Mucosa of gallbladder (tissue), 1 donor: ENCODE data around the gene VPS4B. TPM values are rescaled to one million over a fixed set of nuclear protein-coding genes. Genes with fewer than 3 reads are reported as not detected.
"Not testable (repeated sequence)": the region's sequence is repeated elsewhere in the genome, so short reads cannot be mapped to it uniquely, and the experiment has no call there.

ENCODE experiments used
- DNase-seq: peaks from one replicate; pipeline ENCODE4 v3.0.0-alpha.2; 2020; ENCODE audit warnings: low spot score
- total RNA-seq: library from RNA; stranded (reverse); gene quantifications from one replicate; pipeline ENCODE4 v1.2.1, GENCODE V29; 2021
- donor health status: DM: no; HTN: no; CAD: no.

Gene VPS4B
- total RNA-seq = 80.5 TPM

DNA sequence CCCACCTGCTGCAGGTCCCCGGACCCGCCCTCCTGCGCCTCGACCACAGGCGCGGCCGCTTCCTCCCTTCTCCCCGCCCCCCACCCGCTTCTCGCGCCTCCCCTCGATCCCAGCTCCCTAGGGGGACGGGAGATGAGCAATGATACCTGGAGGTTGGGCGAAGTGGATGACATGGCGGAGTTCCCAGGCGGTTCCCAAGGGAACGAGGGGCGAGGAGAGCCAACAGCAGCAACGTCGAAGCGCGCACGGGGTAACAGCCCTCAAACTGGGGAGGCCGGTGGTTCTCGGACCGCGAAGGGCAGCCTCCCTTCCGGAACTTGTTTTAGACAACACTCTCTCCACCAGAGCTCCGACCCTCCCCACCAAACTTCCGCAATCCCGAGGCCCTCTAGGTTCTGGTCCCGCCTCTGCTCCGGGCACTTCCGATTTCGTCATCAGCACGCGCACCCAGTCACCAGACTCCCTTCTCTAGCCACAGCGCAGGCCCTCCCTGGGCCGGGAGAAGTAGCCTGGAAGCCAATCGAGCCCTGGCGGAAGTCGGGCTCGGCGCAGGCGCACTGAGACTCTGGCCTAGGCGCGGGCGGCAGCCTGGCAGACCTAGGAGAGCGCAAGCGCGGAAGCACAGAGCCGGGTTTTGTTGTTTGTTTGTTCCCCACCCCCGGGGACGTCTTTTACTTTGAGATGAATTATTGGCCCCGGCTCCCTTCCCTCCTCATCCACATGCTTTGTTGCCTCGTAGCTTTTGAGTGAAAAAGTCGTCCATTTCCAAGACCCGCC lies at the start of gene VPS4B:
VPS4B (minus strand) TSS at position 390 of the 777 bp plus-strand sequence; CDS start at position 173, 217 bp downstream.
- peak; percentile 99 for DNase-seq

DNA sequence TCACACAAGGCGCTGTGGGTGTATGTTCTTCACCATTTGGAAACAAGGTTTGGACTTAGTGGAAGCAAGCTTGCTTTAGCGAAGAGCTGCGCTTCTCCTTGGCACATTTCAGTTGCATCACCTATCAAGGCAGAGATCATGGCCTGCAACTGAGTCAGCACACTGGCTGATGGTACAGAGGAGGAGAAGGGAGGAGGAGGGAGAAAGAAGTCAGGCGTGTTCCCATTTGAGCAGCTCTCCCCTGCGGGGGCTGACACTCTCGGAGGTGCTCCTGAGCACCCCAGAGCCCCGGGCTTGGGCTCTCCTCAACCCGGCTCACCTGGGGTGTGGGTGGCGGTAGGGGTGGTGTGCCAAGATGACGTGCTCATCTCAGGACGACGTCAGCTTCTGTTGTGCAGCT lies 48.5 kb upstream of the VPS4B start:
- DNase-seq = no peak

DNA sequence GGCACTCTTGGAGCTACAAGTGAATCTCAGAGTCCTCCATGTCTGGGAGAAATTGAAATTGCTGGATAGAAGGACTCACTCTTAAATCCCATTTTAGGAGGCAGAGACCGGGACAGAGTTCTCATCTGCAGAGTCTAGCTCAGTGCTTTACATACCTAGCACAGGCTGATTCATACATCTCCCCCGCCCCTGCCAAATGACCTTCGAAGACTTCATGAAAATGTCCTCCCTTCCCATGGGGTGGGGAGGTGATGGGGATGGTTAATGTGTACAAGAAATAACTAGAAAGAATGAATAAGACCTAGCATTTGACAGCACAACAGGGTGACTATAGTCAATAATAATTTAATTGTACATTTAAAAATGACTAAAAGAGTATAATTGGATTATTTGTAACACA lies 46.3 kb upstream of the VPS4B start:
- no peak for DNase-seq

DNA sequence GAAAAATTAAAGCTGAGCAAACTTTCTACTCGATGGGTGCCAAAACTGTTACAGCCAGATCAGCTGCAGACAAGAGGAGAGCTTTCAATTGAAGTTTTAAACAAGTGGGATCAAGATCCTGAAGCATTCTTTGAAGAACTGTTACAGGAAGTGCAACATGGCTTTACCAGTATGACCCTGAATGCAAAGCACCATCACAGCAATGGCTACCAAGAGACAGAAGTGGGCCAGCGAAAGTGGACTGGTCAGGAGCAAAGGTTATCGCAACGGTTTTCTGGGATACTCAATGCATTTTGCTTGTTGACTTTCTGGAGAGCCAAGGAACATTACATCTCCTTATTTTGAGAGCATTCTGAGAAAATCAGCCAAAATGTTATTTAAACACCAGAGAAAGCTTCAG lies 45.4 kb upstream of the VPS4B start:
- no peak for DNase-seq

DNA sequence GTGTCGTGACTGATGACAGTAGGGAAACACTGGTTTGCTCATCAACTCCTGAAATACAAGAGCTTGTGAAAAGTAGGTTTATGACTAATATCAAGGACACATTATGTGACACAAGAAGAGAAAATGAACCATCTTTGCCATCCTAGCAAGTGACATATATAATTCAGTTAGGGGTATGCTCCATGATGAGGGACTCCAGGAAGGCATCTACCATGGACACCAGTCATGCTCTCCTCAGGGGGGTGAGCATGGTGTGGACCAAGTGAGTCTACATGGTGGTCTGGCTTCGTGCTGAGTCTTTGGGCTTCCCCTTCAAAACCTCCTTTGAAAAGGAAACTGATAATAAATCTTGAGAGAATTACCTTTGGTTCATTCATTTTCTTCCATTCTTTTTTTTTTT lies 42.8 kb upstream of the VPS4B start:
- no peak for DNase-seq

DNA sequence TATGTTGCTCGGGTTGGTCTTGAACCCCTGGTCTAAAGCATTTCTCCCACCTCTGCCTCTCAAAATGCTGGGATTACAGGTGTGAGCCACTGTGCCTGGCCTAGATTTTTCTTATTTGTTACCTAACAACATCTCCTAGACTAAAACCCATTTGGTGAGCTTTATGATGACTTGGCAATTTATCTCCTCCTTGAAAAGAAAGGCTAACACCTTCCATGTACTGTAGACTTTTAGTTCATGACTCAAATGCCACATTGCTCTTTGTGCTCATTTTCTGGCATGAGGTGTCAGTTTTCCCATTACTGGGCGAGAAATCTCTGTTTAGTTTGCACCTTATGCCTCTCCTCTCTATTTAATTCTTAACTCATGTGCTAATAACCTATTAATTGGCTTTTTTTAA lies 42.2 kb upstream of the VPS4B start:
- no peak for DNase-seq

DNA sequence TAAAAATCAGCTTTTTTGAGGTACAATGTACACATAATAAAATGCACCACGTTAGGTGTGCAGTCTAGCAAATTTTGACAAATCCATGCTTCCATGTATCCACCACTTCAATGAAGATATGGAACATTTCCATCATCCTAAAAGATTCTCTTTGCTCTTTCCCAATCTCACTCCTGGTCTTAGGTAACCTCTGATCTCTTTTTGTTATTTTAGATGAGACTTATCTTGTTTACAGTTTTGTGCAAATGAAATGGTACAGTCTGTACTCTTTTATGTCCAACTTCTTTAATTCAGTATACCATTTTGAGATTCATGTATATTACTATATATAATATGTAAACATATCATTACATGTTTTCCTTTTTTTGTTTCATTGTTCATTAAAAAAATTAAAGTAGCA lies 38.1 kb upstream of the VPS4B start:
- no peak for DNase-seq

DNA sequence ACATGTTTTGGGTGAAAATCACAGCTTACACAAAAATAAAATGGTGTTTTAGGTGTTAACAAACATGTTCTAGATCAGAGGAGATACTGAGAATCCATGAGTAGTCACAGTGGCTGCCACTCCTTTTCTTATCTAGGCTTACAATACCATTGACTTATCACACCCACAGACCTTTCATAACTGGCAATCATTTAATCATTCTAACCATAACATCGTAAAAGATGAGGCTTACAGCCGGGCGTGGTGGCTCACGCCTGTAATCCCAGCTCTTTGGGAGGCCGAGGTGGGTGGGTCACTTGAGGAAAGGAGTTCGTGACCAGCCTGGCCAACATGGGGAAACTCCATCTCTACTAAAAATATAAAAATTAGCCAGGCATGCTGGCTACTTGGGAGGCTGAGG lies 35.7 kb upstream of the VPS4B start:
- no peak for DNase-seq

DNA sequence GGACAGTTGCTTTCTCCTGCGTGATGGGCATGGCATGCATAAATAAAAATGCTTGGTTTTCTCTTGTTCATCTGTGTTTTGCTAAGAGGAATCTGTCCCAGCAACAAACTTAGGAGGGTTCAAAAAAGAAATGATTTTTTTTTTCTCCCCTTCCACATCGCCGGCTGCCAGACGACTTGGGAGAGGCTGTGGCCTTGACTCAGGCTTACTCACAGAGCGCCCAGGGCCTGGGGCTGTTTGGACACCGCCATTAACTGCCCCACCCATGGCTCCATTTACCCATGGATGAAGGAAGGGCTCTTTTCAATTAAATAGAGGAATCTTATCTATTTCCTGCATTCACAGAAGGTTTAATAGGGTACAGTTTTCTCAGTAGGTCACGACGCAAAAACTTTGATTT lies 32.2 kb upstream of the VPS4B start:
- no peak for DNase-seq

DNA sequence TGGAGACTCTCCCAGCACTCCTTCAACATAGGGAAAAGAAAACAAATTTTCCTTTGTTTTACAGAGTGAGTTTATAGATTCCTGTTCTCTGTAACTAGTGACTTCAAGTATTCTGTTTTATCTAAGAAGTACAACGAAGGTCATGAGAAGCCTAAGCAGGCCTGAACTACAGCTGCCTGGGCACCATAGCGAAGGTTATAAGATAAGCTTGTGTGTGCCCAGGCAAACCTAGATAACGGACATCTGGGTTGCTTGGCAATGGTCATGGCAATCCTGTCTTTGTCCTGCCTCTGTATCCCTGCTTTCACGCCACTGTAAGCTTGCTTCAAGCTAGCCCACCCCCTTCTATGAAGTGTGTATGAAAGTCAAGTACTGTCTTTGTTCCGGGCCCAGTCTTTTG lies 30.5 kb upstream of the VPS4B start:
- DNase-seq = not testable (repeated sequence)

DNA sequence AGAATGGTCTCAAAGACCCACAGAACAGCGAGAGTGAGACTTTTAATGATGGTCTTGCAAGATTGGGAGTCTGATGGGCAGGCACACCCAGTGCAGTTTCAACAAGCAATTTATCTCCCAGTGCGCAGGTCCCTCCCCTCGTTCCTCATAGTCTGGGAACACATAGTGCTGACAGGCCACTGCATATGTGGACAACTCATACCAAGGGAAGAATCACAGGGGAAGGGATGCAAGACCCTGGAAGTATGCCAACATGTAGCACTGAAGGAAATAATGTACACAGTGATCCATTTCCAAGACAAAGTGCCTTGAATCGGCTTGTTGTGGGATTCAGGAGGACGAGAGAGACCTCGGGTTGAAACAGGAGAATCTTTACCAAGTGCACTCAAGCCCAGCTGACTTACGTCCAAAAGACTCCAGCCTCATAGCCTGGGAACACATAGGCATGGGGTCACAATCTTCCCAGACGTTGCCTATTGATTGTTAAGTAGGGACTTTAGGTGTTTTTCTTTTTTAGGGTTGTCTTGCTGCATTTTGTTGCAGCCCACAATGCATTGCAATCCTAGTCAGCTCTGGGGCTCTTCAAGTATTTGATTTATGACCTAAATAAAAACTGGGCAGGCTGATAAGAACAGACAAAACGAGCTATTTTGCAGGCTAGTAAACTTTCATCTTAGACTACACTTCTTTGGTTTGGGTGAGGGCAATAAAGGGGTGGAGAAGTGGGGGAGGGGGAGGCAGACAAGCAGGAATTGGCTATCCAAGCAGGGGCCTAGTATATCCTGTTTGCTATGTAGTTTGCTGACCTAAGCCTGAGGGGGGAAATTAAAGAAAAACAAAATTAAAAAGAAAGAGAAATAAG lies 29.8 kb upstream of the VPS4B start:
- no peak for DNase-seq

DNA sequence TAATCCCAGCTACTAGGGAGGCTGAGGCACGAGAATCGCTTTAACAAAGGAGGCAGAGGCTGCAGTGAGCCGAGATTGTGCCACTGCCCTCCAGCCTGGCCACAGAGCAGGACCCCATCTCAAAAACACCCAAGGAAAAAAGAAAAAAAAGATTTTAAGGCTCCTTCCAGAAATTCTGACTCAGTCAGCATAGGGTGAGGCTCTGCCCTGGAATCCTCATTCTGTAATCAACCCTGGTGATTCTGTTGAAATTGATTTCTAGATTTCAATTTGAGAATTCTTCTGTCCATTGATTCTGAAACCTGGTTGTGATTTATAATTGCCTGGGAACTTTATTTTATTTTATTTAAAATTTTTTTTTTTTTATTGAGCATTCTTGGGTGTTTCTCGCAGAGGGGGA lies 27.1 kb upstream of the VPS4B start:
- DNase-seq = no peak

DNA sequence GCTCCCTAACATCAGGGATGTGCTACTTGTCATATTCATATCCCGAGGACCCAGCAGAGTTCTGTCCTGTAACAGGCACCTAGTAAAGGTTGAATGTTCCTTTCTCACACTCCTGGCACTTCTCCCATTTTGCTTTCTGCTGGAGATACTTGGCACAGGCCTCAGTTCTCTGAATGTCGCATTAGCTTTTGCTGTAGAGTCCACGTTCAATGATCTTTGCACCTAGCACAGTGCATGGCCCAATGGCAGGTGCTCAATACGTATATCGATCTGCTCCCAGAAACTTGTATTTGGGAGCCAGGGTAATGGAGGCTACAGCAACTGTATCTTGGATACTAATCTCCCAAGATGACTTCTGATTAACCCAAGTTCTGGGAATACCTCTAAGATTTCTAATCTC lies 24.8 kb upstream of the VPS4B start:
- no peak for DNase-seq

DNA sequence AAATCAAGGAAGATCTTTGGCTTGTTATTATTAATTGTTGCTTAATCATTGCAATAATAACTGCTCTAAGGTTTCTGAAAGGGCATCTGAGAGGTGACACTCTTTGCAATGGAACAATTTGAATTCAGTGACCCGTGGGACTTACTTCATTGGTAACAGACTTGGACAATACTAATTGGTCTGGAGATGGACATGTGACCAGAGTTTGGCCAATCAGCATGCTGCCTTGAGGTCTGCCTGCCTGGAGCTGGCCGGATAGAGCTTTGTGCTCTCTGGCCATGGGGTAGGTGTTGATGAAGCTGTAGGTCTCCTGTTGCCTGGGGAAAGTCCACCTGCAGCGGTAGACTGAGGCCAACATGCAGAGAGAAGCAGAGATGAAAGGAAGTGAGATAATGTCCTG lies 24.0 kb upstream of the VPS4B start:
- DNase-seq = no peak

DNA sequence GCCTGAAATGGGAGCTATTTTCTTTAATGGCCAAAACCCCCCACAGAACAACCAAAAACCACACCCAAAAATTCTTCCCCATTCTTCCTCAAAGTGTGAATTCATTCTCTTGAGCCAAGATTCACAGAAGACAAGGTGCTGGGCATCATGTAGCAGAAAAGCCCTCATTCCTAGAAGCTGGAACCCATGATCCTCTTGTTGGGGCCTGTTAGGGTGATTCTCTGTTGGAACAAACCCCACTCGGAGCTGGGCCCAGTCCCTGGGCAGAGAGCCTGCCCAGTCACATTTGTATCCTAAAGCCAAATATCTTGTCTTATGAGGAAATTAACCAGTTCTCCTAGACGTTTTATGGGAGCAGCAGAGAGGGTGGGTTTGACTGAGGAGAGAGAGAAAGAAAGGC lies 22.8 kb upstream of the VPS4B start:
- DNase-seq = no peak

DNA sequence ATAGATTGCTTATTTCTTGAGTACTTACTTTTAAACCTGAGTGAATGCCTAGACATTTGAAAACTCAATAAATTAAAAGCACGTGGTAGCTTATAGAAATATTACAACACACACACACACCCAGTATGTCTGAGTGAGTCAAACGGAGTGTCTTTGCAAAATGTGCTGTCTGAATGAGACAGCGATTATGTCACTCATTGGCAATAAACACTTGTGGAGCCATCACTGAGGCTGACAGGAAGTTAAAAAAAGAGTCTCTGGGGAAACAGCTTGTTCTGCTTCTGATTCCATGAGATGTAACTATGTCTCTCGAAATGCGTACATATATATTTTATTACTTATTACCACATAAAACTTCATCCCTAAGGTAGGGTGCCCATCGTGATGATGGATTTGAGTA lies 22.3 kb upstream of the VPS4B start:
- DNase-seq = no peak

DNA sequence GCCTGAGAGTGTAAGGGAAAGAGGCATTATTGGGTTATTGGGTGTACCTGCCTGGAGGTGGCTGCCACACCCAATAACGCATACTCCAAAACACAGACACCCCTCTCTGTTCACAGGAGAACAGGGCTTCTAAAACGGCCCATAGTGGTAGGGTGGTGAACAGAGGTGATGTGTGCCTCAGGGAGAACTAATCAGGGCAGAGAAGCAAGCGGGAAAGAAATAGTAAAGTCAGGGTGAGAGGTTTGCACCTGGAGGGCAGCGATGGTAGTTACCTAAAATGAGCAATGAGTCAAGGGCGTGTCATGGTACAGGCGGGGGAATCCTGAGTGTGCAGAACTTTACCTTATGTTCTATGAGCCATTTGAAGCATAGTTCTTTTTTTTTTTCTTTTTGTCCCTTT lies 21.6 kb upstream of the VPS4B start:
- no peak for DNase-seq

DNA sequence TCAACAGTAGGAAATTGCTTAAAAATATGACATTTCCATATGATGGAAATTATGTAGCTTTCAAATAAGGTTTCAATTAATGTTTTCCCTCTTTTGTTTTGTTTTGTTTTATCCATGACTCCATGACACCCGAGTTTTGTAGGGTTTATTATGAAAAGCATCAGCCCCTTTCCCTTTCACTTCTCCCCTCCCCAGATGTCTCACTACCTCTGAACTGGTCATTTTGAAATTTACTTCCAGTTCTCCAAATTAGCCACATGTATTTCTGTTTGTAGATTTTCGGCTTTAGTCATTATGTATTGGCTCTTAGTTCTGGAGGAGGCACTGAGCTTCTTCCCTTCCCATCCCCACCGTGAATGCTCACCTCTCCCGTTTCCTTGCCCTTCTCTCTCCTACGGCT lies 18.6 kb upstream of the VPS4B start:
- no peak for DNase-seq

DNA sequence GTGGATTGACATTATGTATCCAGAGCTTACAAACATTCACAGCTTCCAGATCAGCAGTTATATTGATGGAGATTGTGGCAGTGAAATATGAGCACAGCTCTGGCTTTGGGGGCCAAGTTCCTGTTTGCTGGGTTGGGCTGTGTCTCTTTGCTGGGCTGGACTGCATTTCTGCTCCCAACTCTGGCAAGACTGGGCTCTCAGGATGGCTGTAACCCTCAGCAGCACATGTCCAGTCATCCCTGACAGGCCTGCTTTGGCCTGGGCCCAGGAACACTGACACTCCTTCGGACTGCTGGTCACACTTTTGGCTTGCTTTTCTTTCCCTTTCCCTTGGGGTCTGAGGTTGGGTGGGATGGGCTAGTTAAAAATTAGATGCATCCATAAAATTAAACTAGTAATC lies 17.9 kb upstream of the VPS4B start:
- no peak for DNase-seq

DNA sequence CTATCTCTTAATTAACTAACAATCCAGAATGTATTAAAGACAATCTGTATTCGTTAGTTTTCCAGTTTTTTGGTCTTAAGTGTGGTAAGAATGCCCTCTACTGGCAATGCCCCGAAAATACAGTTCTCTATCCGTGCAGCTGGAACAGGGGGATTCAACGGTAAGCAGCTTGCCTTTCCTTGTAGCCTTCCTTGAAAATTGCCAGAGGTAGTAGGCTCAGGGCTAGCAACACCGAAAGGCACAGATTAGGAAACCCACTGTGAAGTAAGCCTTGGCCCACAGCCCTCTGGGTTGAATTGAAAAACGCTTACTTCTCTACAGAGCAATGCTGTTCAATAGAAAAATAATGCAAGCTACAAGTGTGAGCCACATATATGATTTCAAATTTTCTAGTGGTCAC lies 17.1 kb upstream of the VPS4B start:
- peak; percentile 41 for DNase-seq

DNA sequence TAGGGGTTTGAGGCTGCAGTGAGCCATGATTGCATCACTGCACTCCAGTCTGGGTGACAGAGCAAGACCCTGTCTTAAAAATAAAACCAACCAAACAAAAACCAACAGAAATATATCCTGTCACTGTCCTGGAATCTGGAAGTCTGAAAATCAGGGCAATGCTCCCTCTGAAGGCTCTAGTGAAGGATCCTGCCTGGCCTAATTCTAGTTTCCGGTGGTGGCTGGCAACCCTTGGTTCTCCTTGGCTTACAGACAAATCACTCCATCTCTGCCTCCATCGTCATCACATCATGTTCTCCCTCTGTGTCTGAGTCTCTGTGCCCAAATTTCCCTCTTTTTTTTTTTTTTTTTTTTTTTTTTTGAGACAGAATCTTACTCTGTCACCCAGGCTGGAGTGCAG lies 15.9 kb upstream of the VPS4B start:
- DNase-seq = no peak

DNA sequence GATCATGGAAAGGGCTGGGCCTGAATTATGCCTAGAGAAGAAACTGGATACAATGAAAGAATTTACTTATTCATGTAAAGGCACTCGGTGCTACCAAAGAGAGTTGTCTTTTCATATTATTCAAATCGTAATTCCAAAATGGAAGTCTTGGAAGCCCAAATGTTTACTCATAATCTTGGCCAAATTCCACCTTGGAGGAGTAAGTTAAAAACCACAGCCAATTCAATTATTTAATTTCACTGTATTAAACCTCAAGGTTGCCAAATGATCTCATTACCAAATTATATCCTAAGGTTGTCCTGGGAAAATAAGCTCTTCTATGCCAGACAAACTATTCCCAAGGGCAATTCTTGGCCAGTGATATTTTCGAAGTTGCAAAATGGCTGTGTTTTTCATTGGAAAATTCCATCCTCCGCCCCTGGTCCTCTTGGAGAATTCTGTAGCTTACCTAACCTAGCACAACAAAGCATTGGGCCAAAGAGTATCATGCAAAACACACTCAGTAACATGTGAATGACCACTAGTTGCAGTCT lies 11.1 kb upstream of the VPS4B start:
- DNase-seq = no peak

DNA sequence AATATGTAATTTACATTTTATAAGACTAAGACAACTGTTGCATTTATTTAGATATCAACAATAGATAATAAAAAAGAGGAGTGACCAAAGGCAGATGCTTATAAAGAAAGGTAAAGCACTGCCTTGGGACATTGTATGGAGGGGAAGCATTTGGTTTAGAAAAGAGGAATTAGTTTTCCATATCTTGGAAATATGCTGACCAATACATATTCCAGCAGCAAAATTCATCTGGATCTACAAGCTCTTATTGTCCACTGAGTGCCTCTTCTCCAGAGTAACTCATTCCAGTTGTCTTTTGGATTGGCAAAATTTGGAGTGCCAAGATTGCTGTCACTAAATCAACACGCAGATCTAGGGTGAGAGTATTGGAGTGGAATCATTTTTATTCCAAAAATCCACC lies 8.9 kb upstream of the VPS4B start:
- no peak for DNase-seq
